GM10266 (cell line): Measurements from ENCODE around the gene PMFBP1.

Source experiments
- DNase-seq: peaks from one replicate; pipeline ENCODE4 v3.0.0; 2012; ENCODE audit errors: extremely low spot score
- CTCF ChIP-seq: IDR thresholded peaks from 2 replicates; pipeline ENCODE4 v1.5.1; 2012; ENCODE audit warnings: mild to moderate bottlenecking, low read depth; ENCODE audit not compliant: control insufficient read depth, insufficient read depth; ENCODE audit errors: missing control alignments

The PMFBP1 gene

GRCh38 chr16:72112452-72112792 lies 59.5 kb downstream of the PMFBP1 start:
- no peak for DNase-seq
- no peak for TF ChIP-seq CTCF

DNA sequence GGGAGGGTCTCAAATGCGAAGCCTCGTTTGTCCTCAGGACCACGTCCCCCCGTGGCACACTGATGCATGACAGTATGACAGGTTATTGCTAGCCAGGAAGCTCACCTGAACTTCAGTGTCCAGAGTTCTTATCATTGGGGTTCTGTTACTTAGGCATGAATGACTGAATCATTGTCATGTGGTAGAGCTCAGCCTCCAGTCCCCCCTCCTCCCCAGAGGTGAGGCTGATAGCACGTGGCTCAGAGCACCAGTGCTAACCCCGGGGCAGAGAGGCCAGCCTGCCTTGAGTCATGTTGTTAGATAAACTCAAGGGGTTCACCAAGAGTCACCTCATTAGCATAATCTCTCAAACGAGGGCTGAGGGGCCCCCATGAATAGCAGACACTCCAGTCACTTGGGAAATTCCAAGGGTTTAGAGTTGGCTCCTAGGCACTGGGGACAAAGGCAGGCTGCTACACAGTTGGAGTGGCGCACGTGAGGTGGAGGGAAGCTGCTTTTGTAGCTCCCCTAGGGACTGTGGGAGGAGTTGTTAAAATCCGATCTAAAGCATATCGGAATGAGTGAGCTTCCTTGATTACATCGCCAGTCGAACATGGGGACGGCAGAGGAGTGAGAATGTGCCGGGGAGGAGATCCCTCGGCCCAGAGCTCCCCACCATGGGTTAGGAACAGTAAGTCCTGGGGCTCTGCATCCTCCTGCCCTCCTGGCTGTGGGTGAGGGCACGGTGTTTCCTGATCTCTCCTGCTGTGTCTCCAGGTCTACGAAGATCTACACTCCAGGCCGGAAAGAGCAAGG lies 60.1 kb downstream of the PMFBP1 start:
- no peak for TF ChIP-seq CTCF
- DNase-seq = no peak

GRCh38 chr16:72110662-72111615 lies 61.0 kb downstream of the PMFBP1 start:
- TF ChIP-seq CTCF = no peak
- no peak for DNase-seq

DNA sequence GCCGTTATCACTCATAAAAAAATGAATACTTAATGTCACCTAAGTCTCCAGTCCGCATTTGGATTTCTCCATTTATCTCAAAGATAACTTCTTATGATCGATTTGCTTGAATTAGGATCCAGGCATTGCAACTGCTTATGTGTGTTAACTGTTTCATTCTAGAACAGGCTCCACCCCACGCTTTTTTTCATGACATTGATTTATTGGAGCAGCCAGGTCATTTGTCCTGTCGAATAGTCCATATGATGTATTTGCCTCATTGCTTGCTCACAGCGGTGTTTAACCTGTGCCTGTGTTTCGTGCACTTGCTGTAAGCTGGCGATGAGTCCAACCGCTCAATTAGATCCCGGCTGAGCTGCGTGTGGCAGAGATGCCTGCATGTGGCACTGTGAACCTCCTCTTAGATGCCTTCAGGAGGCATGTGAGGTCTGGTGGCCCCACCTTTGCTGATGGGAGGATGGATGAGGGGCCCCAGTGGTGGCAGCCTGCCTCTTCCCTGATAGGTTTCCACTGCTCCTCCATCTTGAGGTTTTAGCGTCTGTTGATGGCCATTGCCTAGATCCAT lies 61.9 kb downstream of the PMFBP1 start:
- no peak for TF ChIP-seq CTCF
- DNase-seq = no peak

DNA sequence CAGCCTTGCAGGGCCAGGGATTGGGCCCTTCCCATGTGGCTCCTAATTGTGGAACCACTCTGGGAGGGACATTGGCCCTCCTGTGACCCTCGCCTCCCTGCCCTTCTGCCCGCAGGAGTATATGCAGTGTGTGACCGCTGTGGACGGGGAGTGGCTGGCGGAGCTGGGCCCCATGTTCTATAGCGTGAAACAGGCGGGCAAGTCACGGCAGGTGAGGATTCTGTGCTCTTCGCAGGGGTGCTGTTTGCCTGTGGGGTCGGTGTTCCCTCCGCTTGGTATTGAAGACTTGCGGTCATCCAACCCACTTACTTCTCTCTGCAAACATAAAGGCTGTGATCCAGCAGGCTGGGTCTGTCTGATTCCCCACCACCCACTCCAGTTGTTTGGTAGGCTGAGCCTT lies 62.7 kb downstream of the PMFBP1 start:
- TF ChIP-seq CTCF = no peak
- DNase-seq = no peak

GRCh38 chr16:72108353-72109102 lies 63.4 kb downstream of the PMFBP1 start:
- TF ChIP-seq CTCF = no peak

More at GRCh38 chr16:72108353-72109102, 63.4 kb downstream of the PMFBP1 start:
- DNase-seq = no peak
